NCI-H2196 treated with DMSO at 0.1 percent for 48 hours (cell line): ENCODE data around the gene FAM110A.
"Not testable (repeated sequence)": the region's sequence is repeated elsewhere in the genome, so short reads cannot be mapped to it uniquely, and the experiment has no call there.

ENCODE experiments used
- DNase-seq: peaks from one replicate; lab custom pipeline; 2025; ENCODE audit not compliant: unreplicated experiment; lab: John Stamatoyannopoulos, UW

Gene FAM110A

DNA sequence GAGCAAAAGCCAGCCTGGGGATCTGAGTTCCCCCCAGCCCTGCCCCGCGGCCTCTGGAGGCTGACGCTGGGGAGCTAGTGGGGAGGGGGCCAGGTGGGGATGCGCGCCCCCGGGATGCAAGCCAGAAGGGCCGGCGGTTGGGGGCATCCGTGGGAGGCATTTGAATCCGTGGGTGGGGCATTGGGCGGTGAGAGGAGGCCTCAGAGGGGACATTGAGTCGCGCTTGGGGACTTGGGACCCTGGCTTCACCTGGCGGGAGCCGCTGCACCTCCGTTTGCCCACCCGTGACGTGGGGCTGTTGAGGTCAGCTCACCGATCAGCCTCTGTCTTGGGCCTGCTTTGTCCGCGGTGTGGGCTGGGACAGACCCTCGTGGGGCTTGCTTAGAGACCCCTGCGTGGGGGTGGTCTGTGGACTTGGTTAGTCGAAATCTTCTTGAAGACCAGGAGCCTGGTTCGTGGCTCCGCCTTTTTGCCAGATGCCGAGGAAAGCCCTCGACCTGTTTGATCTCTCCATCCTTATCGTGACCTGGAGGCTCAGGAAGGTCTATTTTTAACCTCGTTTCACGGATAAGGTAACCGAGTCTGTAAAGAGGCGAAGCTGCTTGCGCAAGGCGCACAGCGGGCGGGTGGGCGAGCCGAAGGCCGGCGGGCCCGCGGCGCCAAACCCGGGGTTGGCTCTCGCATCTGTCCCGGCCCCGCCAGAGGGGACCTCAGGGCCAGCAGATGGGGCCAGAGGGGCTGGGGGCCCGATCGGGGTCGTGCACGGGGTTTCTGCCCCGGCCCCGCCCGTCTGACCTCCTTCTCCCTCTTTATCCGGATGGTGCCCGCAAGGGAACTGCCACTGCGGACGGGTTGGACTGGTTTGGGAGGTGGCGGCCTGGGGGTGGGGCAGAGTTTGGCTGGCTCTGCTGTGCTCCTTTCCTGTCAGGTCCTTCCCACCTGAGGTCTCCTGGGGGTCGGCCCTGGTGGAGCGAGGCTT lies 8.3 kb downstream of the FAM110A start:
- no peak for DNase-seq

GRCh38 chr20:842547-842940 lies 9.0 kb downstream of the FAM110A start:
- DNase-seq = no peak

DNA sequence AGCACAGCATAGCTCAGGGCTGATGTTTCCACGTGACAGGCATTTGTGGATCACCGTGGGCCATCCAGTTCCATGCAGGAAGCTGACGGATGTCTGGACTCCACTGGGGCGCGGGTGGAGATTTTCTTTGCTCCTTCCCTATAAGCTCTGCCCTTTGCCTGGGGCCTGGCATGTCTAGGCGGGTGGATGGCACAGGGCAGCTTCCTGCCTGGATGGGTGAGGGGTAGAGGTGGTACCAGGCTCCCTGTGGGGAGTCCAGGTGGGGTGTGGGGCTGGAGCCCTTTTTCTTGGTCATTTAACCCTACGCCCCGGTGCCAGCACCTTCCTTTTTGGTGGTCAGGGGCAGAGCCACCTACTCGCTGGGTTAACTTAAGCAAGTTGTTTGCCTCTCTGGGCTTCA lies 10.4 kb downstream of the FAM110A start:
- no peak for DNase-seq

DNA sequence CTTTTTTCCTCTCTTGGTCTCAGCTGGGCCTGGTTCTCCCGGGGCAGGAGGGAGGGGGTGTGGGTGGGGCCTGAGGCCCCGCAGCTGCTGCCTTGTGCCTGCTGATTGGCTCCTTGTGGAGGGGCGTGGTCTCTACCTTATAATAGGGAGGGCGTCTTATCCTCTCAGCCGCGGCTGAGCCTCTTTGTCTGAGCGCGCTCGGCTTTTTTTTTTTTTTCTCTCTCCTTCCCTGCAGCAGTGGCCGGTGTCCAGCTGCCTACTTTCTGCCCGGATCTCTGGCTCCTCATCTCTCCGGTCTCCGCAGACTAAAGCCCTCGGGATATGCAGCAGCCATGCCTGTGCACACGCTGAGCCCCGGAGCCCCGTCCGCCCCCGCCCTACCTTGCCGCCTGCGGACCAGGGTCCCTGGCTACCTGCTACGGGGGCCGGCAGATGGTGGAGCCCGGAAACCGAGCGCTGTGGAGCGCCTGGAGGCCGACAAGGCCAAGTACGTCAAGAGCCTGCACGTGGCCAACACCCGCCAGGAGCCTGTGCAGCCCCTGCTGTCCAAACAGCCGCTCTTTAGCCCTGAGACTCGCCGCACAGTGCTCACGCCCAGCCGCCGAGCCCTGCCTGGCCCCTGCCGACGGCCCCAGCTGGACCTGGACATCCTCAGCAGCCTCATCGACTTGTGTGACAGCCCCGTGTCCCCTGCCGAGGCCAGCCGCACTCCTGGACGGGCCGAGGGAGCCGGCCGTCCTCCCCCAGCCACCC lies 11.1 kb downstream of the FAM110A start:
- DNase-seq = peak; percentile 89

- no peak for DNase-seq
Observed at GRCh38 chr20:845226-845868, 11.8 kb downstream of the FAM110A start.

- DNase-seq = no peak
Observed at GRCh38 chr20:845941-846893, 12.7 kb downstream of the FAM110A start.

- DNase-seq = no peak
Observed at GRCh38 chr20:846894-847278, 13.4 kb downstream of the FAM110A start.

DNA sequence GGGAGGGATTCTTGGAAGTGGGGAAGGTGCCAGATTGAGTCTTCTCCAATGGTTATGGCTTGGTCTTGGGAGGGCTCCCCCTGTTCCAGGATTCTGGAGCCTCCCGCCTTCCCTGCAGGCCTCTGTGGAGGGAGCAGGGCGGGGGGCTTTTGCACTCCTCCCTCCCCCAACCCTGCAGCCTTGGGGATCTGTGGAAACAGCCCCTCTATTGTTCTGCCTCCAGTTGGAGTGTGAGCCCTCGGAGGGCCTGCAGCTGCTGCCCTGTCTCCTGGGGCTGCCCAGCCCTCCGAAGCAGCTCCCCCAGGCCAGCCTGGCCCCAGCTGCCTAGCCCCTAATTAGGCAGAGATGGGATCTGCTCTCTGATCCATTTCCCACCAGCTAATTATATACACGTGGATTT lies 14.7 kb downstream of the FAM110A start:
- DNase-seq = no peak

DNA sequence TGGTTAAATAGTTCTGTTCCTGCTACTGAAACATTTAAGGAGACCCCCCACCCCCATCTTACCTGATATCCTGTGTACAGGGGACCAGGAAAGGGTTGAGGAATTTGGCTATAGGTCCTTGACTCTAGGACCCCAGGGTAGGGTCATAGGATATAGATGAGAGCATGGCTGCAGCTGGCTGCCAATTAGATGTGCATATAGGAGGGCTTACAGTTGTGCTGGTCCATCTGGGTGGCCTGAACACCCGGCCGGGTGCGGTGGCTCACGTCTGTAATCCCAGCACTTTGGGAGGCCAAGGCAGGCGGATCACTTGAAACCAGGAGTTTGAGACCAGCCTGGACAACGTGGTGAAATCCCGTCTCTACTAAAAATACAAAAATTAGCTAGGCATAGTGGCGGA lies 15.2 kb downstream of the FAM110A start:
- DNase-seq = not testable (repeated sequence)

- DNase-seq = no peak
Observed at GRCh38 chr20:853406-853996, 20.0 kb downstream of the FAM110A start.

GRCh38 chr20:854601-855000 lies 21.1 kb downstream of the FAM110A start:
- DNase-seq = no peak

DNA sequence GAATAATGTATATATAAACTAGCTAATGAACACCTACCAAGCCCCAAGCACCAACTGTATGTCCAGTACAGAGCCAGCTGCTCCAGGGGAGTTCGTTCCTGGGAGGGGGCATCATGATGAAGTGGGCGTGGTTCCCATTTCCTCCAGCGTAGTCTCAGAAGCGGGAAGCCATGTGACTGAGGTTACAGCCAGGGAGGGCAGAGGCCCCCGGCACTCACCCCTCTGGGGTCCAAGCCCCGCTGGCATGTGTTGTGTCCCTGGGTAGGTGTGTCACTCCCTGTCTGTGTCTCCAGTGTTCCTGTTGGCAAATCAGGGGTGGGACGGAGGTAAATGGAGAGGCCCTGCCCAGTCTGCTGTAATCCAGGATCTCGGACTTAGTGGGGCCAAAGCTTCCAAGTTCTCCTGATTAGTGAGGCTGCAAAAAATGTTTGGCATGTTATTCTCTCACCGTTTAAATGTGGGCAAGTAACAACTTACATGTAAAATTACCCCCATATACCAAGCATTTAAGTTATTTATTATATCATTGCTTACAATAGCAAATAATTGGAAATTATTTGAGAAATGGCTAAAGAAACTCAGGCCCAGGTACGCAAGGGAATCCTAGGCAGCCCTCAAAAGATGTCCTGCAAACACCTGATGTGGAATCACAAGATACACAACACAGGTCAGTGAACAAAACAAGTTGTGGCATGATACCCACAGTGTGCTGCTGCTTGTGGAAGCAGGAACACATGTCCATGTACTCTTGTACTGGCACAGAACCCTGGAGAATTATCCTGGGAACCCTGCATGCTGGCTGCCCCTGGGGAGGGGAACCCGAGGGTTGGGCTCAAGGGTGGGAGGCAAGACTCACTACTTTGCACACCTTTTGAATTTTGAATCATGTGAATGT lies 22.2 kb downstream of the FAM110A start:
- DNase-seq = no peak

DNA sequence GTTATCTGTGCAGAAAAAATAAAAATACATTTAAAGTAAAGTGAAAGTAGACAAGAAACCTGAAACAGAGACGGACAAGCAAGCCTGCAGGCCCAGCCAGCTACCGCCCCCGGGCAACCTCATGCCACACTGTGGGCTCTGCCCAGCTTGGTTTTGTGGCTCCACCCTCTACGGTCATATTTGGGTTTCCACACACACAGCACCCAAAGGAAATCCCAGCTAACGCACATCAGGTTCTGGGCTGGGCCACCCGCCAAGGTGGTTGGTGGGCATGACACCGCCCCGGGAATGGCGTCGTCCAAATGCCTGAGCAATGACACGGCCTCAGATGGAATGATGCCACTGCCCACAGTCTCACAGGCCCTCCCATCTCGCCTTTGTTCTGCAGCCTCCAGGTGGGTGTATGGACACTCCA lies 22.9 kb downstream of the FAM110A start:
- DNase-seq = peak; percentile 55

GRCh38 chr20:858011-858410 lies 24.5 kb downstream of the FAM110A start:
- DNase-seq = no peak

GRCh38 chr20:859751-860231 lies 26.3 kb downstream of the FAM110A start:
- DNase-seq = no peak

GRCh38 chr20:860891-861290 lies 27.4 kb downstream of the FAM110A start:
- DNase-seq = no peak

GRCh38 chr20:865440-865839 lies 31.9 kb downstream of the FAM110A start:
- DNase-seq = no peak

DNA sequence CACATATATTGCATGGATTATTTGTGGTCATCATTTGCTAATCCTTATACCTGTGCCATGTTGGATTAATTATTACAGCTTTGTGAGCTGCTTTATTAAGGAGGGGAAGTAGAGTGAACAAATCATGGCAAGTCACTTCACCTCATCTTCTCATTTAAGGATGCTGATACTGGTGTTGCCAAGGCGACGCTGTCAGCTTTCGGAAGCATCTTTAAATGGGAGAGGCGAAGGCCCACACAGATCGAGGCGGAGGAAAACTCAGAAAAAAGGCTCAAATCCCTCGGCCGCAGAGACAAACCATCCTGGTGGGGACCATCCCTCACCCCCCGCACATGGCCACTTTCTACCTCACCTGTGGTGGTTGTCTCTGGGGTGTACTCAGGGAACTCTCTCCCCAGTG lies 34.8 kb downstream of the FAM110A start:
- DNase-seq = no peak

GRCh38 chr20:869606-870005 lies 36.1 kb downstream of the FAM110A start:
- no peak for DNase-seq
